GM12872 (cell line): ENCODE data around the gene ZEB1.
A peak's percentile ranks its signal among the peaks of the same experiment; 100 is the strongest.

Source experiments
- CTCF ChIP-seq: IDR thresholded peaks from 3 replicates; pipeline ENCODE4 v1.5.1; 2011; ENCODE audit warnings: low read depth, mild to moderate bottlenecking, low read length, moderate library complexity; ENCODE audit not compliant: insufficient read depth

ZEB1 gene

DNA sequence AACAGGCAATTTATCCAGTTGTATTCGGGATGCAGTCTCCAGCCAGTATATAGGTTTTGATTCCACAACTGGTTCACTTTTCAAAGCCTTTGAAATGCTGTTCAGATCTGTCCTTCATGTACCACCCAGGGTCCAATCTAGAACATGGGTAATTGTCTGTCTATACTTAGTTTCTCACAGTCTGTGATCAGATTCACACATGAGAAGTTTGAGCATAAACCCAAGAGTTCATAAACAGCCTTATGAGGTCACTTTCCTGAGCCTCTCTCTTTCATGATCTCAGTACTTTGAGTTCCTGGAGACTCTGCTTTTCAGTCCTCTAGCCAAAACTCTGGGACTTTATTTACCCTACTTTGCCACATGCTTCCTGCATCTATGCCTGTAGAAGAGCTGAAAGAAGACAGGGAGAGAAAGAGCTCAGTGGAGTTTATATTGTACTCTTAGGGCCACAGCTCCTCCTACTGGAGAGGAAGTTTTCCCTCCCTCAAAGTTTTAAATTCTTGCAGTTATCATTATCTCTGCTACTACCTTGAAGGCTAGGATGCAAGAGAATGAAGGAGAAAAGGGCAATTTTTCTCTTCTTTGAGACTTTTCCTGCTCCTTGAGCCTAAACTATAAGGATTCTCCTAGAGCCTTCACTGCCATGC lies 172.0 kb downstream of the ZEB1 start:
- TF ChIP-seq CTCF = peak; percentile 64

GRCh38 chr10:31507427-31507826 lies 188.4 kb downstream of the ZEB1 start:
- no peak for TF ChIP-seq CTCF

DNA sequence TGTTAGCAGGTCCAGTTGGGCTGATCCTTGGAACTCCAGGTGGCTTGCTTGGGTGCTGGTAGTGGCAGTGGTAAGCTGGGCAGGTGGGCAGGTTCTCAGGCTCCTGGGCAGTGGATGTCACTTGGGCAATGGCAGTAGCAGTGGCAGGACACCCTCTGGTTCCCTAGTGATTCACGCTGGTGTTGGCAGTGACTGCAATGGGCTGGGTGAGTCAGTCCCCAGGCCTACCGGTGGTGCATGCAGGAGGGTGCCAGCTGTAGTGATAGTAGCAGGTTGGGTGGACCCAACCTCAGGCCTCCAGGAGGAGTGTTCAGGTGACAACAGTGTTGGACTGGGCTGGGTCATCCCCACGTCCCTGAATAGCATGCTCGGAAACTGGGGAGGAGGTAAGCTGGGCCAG lies 189.2 kb downstream of the ZEB1 start:
- no peak for TF ChIP-seq CTCF

GRCh38 chr10:31508882-31509281 lies 189.9 kb downstream of the ZEB1 start:
- TF ChIP-seq CTCF = no peak

GRCh38 chr10:31509989-31510388 lies 191.0 kb downstream of the ZEB1 start:
- TF ChIP-seq CTCF = no peak

- TF ChIP-seq CTCF = no peak
Measured at GRCh38 chr10:31515116-31515515, 196.1 kb downstream of the ZEB1 start.

GRCh38 chr10:31515819-31516402 lies 196.9 kb downstream of the ZEB1 start:
- TF ChIP-seq CTCF = no peak
